ENCODE data around the gene NDUFS2.

Gene NDUFS2

GRCh38 chr1:161201836-161202712 is at the start of gene NDUFS2:
Gene NDUFS2, plus strand, starts transcription at chr1:161202367. Its CDS starts 19 bp downstream, at chr1:161202386.
- peak; percentile 99 for DNase-seq (ENCODE audit: low read depth)

- no peak for DNase-seq (ENCODE audit: low read depth)
These were observed 49.0 kb upstream of the NDUFS2 start for GRCh38 chr1:161153176-161153575.

- DNase-seq (ENCODE audit: low read depth), result peak; percentile 91
These were observed 48.4 kb upstream of the NDUFS2 start, which contains the start of gene UFC1 for GRCh38 chr1:161153682-161154337. Gene UFC1, plus strand, starts transcription at chr1:161153978. Its CDS starts 20 bp downstream, at chr1:161153998.

DNA sequence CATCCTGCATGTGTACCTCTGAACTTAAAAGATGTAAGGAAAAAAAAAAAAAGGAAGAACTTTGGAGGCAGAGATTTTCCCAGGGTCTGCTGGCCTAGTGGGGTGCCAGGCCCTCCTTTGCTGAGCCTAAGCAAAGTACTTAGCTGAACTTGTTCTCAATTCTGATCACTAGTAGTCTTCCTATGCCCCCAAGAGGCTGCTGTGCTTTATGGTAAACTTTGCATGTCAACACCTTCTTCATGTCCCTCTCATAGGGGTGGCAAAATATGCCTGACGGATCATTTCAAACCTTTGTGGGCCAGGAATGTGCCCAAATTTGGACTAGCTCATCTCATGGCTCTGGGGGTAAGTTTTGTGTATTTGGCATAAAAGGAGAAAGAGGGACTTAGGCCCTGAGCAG is 44.3 kb upstream of the NDUFS2 start:
- DNase-seq (ENCODE audit: low read depth), result no peak

GRCh38 chr1:161158316-161159010 is 43.7 kb upstream of the NDUFS2 start:
- DNase-seq (ENCODE audit: low read depth), result no peak

GRCh38 chr1:161159087-161159912 is 42.9 kb upstream of the NDUFS2 start, which contains the start of gene USP21:
Gene USP21, plus strand, starts transcription at chr1:161159500. Its CDS starts 1,141 bp downstream, at chr1:161160641.
- DNase-seq (ENCODE audit: low read depth), result peak; percentile 79

DNA sequence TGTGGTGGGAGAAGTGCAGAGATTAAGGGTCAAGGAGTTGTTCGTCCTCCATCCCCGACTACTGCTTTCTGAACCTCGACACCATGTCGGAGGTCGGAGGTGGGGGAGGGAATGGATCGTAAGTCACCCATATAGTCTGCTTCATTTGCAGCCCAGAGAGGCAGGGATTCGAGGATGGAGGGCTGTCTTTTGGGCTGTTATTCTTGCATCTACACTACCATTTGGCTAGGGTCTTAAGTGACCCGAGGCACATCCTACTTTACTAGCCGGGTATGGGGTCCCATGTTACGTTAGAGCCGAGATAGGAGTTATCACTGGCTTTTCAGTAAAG is 42.3 kb upstream of the NDUFS2 start:
- no peak for DNase-seq (ENCODE audit: low read depth)

DNA sequence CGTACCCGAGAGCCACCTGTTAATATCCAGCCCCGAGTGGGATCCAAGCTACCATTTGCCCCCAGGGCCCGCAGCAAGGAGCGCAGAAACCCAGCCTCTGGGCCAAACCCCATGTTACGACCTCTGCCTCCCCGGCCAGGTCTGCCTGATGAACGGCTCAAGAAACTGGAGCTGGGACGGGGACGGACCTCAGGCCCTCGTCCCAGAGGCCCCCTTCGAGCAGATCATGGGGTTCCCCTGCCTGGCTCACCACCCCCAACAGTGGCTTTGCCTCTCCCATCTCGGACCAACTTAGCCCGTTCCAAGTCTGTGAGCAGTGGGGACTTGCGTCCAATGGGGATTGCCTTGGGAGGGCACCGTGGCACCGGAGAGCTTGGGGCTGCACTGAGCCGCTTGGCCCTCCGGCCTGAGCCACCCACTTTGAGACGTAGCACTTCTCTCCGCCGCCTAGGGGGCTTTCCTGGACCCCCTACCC is 41.5 kb upstream of the NDUFS2 start:
- no peak for DNase-seq (ENCODE audit: low read depth)

- DNase-seq (ENCODE audit: low read depth), result no peak
These were observed 40.5 kb upstream of the NDUFS2 start for GRCh38 chr1:161161652-161162051.

DNA sequence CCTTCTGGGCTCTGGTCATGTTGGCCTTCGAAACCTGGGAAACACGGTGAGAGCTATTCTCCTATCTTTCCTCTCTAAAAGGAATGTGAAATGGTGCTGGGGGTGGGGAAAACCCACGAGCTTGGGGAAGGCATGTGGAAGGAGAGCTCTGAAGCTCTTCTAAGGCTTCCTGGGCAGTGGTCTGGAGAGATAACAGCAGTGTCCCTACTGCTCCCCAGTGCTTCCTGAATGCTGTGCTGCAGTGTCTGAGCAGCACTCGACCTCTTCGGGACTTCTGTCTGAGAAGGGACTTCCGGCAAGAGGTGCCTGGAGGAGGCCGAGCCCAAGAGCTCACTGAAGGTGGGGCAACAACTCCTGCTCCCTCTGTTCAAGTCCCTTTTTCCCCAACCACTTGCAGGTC is 40.1 kb upstream of the NDUFS2 start:
- DNase-seq (ENCODE audit: low read depth), result no peak

DNA sequence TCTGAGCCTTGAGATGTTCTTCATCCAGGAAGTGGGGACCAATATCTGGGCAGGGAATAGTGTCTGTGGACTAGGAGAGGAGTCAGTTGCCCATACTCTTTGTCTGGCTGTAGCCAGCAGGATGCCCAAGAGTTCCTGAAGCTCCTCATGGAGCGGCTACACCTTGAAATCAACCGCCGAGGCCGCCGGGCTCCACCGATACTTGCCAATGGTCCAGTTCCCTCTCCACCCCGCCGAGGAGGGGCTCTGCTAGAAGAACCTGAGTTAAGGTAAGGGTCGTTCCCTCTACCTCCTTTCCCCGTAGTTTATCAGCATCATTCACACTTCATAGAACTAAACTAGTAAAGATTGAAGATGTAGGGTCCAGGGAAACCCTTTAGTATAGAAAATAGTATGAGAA is 39.4 kb upstream of the NDUFS2 start:
- no peak for DNase-seq (ENCODE audit: low read depth)

GRCh38 chr1:161163793-161164192 is 38.4 kb upstream of the NDUFS2 start:
- no peak for DNase-seq (ENCODE audit: low read depth)

- DNase-seq (ENCODE audit: low read depth), result no peak
These were observed 37.1 kb upstream of the NDUFS2 start for GRCh38 chr1:161164901-161165610.

- DNase-seq (ENCODE audit: low read depth), result peak; percentile 98
These were observed 36.2 kb upstream of the NDUFS2 start, which contains the start of gene PPOX for GRCh38 chr1:161165742-161166668. Gene PPOX, plus strand, starts transcription at chr1:161166426. Its CDS starts 422 bp downstream, at chr1:161166848.

GRCh38 chr1:161166669-161167548 is 35.3 kb upstream of the NDUFS2 start:
- no peak for DNase-seq (ENCODE audit: low read depth)

GRCh38 chr1:161168906-161169305 is 33.3 kb upstream of the NDUFS2 start:
- DNase-seq (ENCODE audit: low read depth), result no peak

- DNase-seq (ENCODE audit: low read depth), result no peak
These were observed 31.0 kb upstream of the NDUFS2 start for GRCh38 chr1:161171191-161171590.

DNA sequence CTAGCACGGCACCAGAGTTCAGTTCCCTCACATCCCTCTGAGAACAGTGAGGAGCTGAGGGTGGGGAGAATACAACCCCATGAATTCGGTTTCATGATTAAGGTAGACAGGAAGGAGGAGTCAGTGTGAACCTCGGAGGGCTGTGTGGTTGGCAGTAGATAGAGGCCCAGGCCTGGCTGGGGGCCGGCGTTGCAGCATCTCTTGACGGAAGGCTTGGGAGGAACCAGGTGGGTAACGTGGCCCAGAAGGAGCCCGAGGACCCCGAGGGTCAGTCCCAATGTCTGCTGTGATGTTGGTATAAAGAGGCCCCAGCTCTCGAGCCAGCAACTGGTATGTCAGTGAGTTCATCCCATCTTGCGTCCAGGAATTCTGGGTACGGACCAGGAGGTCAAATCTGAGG is 30.5 kb upstream of the NDUFS2 start:
- DNase-seq (ENCODE audit: low read depth), result no peak

GRCh38 chr1:161172349-161172748 is 29.8 kb upstream of the NDUFS2 start:
- DNase-seq (ENCODE audit: low read depth), result no peak
